EL (cell line): ENCODE data around the gene TMEM145.
A peak's percentile ranks its signal among the peaks of the same experiment; 100 is the strongest.
"Not testable (repeated sequence)": the region's sequence is repeated elsewhere in the genome, so short reads cannot be mapped to it uniquely, and the experiment has no call there.

Source experiments
- DNase-seq: peaks from one replicate; pipeline ENCODE4 v3.0.0-alpha.2; 2016

Gene TMEM145

GRCh38 chr19:42316223-42317211, 3.4 kb downstream of the TMEM145 start:
- peak; percentile 80 for DNase-seq

- no peak for DNase-seq
These were observed 4.4 kb downstream of the TMEM145 start for GRCh38 chr19:42317535-42317934.

- no peak for DNase-seq
These were observed 9.2 kb downstream of the TMEM145 start for GRCh38 chr19:42322305-42322704.

DNA sequence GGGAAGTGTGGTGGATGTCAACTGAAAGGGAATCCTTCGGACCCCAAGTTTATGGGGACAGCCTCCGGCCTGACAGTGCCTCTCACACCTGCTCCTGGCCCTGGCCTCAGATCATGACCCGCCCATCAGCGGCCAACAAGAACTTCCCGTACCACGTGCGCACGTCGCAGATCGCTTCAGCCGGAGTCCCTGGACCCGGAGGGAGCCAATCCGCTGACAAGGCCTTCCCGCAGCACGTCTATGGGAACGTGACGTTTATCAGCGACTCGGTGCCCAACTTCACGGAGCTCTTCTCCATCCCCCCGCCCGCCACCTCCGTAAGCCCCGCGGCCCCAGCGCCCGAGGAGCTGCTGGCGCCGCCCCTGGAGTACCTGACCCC, 10.4 kb downstream of the TMEM145 start:
- no peak for DNase-seq

DNA sequence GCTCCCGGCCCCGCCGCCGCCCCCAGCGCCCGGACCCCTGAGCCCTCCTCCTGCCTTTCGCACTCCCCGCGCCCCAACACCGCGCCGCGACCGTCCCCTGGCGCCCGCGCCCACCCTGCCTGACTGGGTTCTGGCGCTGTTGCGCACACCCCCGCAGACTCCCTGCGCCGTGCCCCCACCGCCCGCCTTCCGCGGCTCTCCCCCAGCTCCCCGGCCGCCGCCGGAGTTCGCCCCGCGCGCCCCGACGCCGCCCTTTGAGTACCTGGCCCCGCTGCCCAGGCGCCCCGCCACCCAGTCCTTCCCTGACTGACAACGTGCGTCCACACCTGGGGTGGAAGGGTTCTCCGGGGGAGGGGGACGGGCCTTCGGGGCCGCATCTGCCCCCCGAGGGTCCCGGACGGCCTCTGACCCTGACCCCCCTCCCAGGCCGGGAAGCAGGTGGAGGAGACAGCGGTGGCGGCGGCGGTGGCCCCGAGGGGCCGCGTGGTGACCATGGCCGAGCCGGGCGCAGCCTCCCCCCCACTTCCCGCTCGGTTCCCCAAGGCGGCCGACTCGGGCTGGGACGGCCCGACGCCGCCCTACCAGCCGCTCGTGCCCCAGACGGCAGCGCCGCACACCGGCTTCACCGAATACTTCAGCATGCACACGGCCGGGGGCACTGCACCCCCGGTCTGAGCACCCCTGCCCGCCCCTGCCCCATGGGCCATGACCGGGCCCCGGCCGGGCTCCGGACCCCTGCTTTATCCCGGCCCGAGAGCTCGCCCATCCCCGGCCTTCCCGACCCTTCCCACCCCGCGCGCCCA, 10.9 kb downstream of the TMEM145 start:
- DNase-seq = peak; percentile 26

- DNase-seq = no peak
These were observed 11.7 kb downstream of the TMEM145 start for GRCh38 chr19:42324655-42325307.

GRCh38 chr19:42325308-42325895, 12.3 kb downstream of the TMEM145 start, which contains the start of gene MEGF8:
Gene MEGF8 (plus strand): TSS chr19:42325635. CDS start chr19:42326244, 609 bp downstream.
- DNase-seq = peak; percentile 99

DNA sequence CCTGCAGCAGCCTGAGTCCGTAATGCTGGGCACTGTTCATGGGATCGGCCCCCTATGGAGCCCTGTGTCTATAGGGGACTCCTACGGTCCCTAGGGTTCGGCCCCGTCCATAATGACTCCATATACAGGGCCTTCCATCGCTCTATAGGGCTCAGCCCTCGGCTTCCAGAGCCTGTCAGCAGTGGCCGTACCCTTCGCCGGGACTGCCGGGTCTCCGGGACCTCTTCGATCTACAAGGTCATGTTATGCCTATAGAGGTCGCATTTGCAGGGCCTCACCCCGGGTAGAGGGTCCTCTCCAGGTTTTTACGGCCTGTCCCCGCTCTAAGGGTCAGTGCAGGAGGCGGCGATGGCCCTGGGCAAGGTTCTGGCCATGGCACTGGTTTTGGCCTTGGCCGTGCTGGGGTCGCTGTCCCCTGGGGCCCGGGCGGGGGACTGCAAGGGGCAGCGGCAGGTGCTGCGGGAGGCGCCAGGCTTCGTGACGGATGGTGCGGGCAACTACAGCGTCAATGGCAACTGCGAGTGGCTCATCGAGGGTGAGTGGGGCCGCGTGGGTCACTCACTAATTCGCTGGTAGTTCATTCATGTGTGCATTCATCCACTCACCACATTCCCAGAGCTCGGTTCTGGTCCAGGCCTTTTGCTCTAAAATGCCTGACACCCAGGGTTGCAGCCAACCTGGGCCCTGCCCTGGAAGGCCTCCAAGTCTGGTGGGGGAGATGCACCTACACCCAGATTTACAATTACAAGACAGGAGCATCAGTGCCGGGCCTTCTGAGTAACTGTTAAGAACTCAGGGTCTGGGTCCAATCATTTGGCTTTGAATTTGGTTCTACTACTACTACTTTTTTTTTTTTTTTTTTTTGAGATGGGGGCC, 13.0 kb downstream of the TMEM145 start:
- DNase-seq = no peak

GRCh38 chr19:42326969-42327368, 13.9 kb downstream of the TMEM145 start:
- DNase-seq = no peak

- DNase-seq = no peak
These were observed 14.3 kb downstream of the TMEM145 start for GRCh38 chr19:42327381-42327780.

DNA sequence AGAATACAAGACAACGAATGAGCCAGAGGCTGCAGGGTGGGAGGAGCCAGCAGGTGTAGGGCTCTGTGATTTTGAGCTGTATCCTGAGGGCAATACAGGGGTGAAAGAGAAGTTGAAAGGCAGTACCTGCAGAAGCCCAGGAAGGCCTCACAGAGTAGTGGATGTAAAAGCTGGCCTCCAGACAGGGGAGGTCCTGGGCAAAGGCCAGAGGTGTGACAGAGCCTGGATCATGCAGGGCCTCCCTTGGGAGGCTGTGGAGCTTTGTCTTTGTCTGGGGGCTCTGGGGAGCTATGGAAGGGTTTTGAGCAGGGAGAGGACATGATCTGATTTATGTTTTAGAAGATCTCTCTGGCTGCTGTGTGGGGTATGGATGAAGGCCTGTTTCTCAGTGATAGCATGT, 15.0 kb downstream of the TMEM145 start:
- DNase-seq = no peak

DNA sequence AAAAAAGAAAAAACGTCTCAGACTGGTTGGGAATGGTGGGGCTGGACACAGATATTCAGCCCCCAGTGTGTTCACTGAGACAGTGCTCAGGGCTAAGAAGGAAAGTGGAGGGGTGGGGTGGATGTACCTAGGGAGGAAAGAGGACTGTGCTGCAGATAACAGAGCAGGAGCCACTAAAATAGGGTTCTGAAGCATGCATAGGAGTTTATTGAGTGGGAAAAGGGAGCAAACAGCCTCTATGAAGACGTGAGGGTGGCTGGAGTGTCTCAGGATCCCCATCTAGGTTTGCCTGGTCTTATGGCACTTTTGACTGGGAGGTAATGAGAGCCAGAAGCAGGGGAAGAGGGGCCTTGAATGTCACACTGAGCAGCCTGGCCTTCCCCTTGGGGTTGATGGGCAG, 15.7 kb downstream of the TMEM145 start:
- DNase-seq = no peak

DNA sequence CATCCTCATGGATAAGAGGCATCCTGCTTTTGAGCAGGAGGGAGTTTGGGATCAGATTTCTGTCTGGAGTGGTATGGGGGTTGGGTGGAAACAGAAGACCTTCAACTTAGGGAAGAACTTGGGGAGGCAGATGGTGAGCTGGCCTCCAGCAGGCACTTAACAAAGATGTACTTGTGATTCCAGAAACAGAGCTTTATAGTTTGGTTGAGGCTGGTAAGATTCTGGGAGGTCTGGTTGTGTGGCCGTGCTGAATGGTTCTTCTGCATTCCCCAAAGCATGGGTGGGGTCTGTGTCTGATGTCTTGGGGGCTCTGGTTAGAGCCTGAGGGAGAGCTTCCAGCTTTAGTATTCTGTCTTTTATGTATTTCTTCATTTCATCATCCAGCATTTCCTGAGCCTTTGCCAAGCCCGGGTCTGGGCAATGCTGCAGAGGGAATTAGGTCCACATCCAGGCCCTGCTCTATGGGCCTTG, 17.2 kb downstream of the TMEM145 start:
- DNase-seq = no peak

- not testable (repeated sequence) for DNase-seq
These were observed 18.2 kb downstream of the TMEM145 start for GRCh38 chr19:42331333-42331732.

DNA sequence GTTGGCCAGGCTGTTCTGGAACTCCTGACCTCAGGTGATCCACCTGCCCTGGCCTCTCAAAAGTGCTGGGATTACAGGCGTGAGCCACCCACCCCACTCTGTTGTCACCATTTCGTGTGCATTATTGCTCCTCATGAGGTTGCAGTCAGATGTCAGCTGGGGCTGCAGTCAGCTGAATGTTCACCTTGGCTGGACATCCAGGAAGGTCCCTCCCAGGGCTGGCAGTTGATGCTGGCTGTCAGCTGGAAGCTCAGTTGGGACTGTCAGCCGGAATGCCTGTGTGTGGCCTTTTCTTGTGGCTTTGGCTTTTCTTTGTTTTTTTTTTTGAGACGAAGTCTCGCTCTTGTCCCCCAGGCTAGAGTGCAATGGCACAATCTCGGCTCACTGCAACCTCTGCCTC, 18.9 kb downstream of the TMEM145 start:
- no peak for DNase-seq

GRCh38 chr19:42333018-42333417, 19.9 kb downstream of the TMEM145 start:
- no peak for DNase-seq

GRCh38 chr19:42333975-42334696, 21.0 kb downstream of the TMEM145 start:
- DNase-seq = no peak

DNA sequence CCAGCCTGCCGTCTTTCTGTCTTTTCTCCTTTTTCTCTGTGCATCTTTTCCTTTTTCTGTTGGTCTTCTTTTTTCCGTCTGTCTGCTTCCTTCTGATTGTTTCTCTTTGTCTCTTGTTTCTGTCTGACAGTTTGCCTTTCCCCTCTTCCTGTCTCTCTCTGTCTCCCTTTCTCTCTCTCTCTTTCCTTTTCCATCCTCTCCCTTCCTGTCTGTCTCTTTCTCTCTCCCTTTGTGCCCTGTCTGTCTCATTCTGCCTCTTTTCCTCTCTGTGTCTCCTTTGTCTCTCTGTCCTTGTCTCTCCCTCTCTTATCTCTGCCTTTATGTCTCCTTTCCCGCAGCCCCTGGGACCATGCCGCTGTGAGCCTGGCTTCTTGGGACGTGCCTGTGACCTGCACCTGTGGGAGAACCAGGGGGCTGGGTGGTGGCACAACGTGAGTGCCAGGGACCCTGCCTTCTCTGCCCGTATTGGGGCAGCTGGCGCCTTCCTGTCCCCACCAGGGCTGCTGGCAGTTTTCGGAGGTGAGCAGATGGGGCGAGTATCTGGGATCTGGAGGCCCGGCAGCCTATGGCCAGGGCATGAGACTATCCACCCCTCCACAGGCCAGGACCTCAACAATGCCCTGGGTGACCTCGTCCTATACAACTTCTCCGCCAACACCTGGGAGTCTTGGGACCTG, 21.7 kb downstream of the TMEM145 start:
- DNase-seq = no peak

DNA sequence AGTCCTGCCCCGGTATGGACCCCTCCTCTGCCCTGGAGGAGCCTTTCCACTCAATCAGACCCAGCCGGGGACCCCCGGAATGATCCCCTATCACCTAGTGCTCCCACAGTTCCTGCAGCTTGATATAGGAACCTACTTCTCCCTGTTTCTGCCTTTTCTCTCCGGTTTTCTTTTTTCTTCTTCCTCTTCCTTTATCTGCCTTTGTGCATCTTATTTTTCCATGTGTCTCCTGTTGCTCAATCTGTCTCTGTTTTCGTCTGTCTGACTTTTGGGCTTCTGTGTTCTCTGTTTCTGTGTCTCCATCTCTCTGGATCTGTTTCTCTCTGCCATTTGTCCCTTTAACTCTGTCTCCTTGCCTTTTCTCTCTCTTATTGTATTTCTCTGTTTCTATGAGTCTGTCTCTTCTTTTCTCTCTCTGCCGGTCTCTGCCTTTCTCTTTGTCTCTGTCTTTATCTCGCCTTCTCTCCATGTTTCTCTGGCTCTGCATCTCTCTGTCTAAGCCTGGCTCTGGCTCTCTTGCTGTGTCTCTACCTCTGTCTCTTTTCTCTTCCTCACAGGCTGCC, 22.3 kb downstream of the TMEM145 start:
- DNase-seq = no peak

- DNase-seq = no peak
These were observed 22.9 kb downstream of the TMEM145 start for GRCh38 chr19:42335971-42336370.
